WTC11 (cell line): ENCODE results near the gene YLPM1.

Experiments used
- ATF3 ChIP-seq: sonication (generic); formaldehyde crosslinking; conservative IDR thresholded peaks from 2 replicates; pipeline ENCODE4 v1.8.1; 2022; ENCODE audit warnings: mild to moderate bottlenecking, missing genetic modification reagents
- CBFB ChIP-seq: sonication (generic); formaldehyde crosslinking; IDR thresholded peaks from 2 replicates; pipeline ENCODE4 v1.8.1; 2022; ENCODE audit warnings: mild to moderate bottlenecking, low read depth, missing genetic modification reagents
- CREB1 ChIP-seq: sonication (generic); formaldehyde crosslinking; IDR thresholded peaks from 2 replicates; pipeline ENCODE4 v1.8.0; 2023; ENCODE audit warnings: mild to moderate bottlenecking, missing genetic modification reagents
- CTCF ChIP-seq: fragments of 200-600 bp; IDR thresholded peaks from 2 replicates; pipeline ENCODE4 v1.8.0; 2022; ENCODE audit warnings: antibody characterized with exemption
- E2F1 ChIP-seq: sonication (generic); formaldehyde crosslinking; IDR thresholded peaks from 2 replicates; pipeline ENCODE4 v1.8.0; 2022; ENCODE audit warnings: mild to moderate bottlenecking, missing genetic modification reagents
- JUN ChIP-seq: sonication (generic); formaldehyde crosslinking; IDR thresholded peaks from 2 replicates; pipeline ENCODE4 v1.8.0; 2023; ENCODE audit warnings: mild to moderate bottlenecking, missing genetic modification reagents
- SP1 ChIP-seq: sonication (generic); formaldehyde crosslinking; conservative IDR thresholded peaks from 2 replicates; pipeline ENCODE4 v1.8.1; 2022; ENCODE audit warnings: missing genetic modification reagents
- USF2 ChIP-seq: sonication (generic); formaldehyde crosslinking; IDR thresholded peaks from 2 replicates; pipeline ENCODE4 v1.8.1; 2023; ENCODE audit warnings: mild to moderate bottlenecking, missing genetic modification reagents, moderate library complexity

GRCh38 chr14:74733221-74733620, 29.9 kb upstream of the YLPM1 start:
- no peak for TF ChIP-seq CTCF
- TF ChIP-seq CBFB (CRISPR knock-in tag), result no peak
- TF ChIP-seq SP1 (CRISPR knock-in tag), result no peak
- no peak for TF ChIP-seq CREB1
- no peak for TF ChIP-seq USF2 (CRISPR knock-in tag)
- no peak for TF ChIP-seq JUN (CRISPR knock-in tag)
- no peak for TF ChIP-seq E2F1
- TF ChIP-seq ATF3 (CRISPR knock-in tag), result no peak
